ENCODE data around the gene SNAP29.

- TF ChIP-seq FOXM1 (IDR thresholded peaks at IDR 0.05; ENCODE audit: low read depth) (no peak), FOXM1 (CRISPR knock-in tag; IDR thresholded peaks at IDR 0.05; ENCODE audit: low read depth) (no peak), GTF2F1 (IDR thresholded peaks at IDR 0.05; ENCODE audit: low read depth, low read length) (no peak), NFE2 (IDR thresholded peaks at IDR 0.05; ENCODE audit: low read depth) (no peak)
Measured at GRCh38 chr22:20922141-20922751, 63.4 kb downstream of the SNAP29 start.
